ENCODE results near the gene MTRF1.
A peak's percentile ranks its signal among the peaks of the same experiment; 100 is the strongest.
"Not testable (repeated sequence)": the region's sequence is repeated elsewhere in the genome, so short reads cannot be mapped to it uniquely, and the experiment has no call there.

MTRF1 gene

DNA sequence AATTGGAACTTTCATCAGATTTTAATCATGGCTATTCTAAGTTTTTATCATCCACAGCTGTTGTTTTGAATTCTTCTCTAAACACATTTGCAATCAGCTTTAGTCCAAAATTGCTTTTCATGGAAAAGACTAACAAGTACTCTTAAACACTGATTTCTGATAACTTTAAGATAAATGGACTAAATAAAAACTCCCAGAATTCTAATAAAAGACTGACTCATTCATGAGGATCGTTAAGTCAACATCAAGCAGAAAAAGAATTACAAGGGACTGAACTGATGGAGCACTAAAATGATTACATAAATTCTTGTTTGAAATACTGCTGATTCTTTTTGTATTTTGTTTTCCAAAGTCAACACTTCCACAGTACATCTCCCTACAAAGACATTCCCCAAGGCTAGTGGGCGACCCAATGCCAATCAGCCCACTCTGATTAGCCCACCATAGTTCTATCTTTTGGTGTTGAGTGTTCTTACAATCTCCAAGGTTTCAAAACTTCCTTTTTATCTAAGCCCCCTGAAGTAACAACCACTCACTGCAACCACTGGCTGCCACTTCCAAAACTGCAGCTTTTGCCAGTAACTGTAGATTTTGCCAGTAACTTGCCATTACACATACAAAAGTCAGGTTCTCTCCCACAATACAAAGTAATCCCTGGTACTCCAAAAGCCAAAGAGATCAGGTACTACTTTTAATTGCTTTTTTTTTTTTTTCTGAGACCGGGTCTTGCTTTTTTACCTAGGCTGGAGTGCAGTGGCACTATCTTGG lies 33.7 kb upstream of the MTRF1 start:
- TF ChIP-seq JUND (IDR thresholded peaks at IDR 0.05; ENCODE audit: low read depth), result no peak
- DNase-seq (ENCODE audit: low read depth in 1 of 2, low spot score in 1 of 2), result no peak
- in situ Hi-C loops (cut with HindIII; ENCODE audit: low pct_unique_long_range_greater_than_20kb, low sequenced_read_pairs), result no loop called here

DNA sequence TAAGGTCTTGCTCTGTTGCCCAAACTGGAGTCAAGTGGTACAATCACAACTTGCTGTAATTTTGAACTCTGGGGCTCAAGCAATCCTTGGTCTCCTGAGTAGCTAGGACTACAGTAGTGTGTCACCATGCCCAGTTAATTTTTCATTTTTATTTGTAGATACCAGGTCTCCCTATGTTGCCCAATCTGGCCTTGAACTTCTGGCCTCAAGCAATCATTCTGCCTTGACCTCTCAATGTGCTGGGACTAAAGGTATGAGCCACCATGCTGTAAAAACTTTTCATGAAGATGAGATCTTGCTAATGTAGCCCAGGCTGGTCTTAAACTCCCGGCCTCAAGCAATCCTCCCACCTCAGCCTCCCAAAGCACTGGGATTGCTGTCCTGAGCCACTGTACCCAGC lies 32.6 kb upstream of the MTRF1 start:
- no peak for DNase-seq (ENCODE audit: low read depth in 1 of 2, low spot score in 1 of 2)
- no peak for TF ChIP-seq JUND (IDR thresholded peaks at IDR 0.05; ENCODE audit: low read depth)
- in situ Hi-C loops (cut with HindIII; ENCODE audit: low pct_unique_long_range_greater_than_20kb, low sequenced_read_pairs), result no loop called here

DNA sequence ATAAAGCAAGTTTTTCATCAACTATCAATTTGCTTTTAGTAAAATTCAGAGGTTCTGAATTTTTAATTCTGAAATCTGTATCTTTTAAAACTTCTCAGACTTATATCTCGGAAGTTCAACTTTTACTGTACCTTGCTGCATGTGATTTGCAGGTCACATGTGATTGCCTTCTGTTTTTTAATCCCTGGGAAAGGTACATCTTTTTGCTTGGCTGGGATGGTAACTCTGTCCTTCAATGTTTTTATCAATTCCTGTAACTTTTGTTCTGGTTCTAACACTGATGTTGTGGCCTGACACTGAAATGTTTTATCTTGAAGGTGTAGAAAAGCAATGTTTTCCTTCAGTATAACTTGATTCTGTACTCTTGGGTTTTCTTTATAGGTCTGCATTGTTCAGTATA lies 31.5 kb upstream of the MTRF1 start:
- TF ChIP-seq JUND (IDR thresholded peaks at IDR 0.05; ENCODE audit: low read depth), result no peak
- no peak for DNase-seq (ENCODE audit: low read depth in 1 of 2, low spot score in 1 of 2)
- in situ Hi-C loops (cut with HindIII; ENCODE audit: low pct_unique_long_range_greater_than_20kb, low sequenced_read_pairs), result no loop called here

DNA sequence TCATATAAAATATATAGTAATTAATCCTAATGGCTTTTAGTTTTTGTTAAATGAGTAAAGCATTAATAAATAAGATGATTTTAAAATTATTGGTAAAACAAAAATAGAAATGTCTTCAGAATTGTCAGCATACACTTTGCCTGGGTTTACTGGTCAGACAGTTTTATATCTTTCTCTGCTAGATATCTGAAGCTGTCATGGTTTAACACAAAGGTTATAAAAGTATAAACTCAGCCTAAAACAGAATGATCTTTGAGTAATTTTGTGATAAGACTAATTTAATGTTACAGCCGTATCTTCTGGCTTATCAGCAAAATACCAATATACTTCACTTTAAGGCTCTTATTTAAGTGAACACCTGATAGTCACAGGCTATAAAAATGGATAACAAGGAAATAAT lies 29.9 kb upstream of the MTRF1 start:
- no peak for TF ChIP-seq JUND (IDR thresholded peaks at IDR 0.05; ENCODE audit: low read depth)
- no peak for DNase-seq (ENCODE audit: low read depth in 1 of 2, low spot score in 1 of 2)
- in situ Hi-C loops (cut with HindIII; ENCODE audit: low pct_unique_long_range_greater_than_20kb, low sequenced_read_pairs), result no loop called here

DNA sequence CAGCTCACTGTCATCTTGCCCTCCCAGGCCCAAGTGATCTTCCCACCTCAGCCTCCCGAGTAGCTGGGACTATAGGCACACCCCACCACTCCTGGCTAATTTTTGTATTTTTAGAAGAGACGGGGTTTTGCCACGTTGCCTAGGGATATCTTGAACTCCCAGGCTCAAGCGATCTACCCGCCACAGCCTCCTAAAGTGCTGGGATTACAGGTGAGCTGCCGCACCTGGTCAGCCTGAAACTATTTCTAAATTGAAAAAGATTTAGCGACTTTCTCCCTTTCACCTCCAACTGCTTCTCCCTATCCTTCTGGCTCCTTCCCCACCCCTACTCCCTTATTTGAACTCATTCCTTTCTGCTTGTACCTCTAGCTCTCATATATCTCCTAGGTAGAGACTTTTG lies 27.9 kb upstream of the MTRF1 start:
- no peak for DNase-seq (ENCODE audit: low read depth in 1 of 2, low spot score in 1 of 2)
- TF ChIP-seq JUND (IDR thresholded peaks at IDR 0.05; ENCODE audit: low read depth), result no peak
- in situ Hi-C loops (cut with HindIII; ENCODE audit: low pct_unique_long_range_greater_than_20kb, low sequenced_read_pairs), result no loop called here

DNA sequence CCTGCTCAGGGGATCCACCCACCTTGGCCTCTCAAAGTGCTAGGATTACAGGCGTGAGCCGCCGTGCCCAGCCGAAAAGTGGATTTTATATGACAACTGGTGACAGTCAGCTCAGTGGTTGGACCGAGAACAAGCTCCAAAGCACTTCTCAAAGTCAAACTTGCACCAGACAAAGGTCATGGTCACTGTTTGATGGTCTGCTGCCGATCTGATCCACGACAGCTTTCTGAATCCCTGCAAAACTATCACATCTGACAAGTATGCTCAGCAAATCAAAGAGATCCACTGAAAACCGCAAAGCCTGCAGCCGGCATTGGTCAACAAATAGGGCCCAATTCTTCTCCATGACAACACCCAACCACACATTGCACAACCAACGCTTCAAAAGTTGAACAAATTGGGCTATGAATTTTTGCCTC lies 26.1 kb upstream of the MTRF1 start:
- no peak for TF ChIP-seq JUND (IDR thresholded peaks at IDR 0.05; ENCODE audit: low read depth)
- in situ Hi-C loops (cut with HindIII; ENCODE audit: low pct_unique_long_range_greater_than_20kb, low sequenced_read_pairs), result no loop called here
- no peak for DNase-seq (ENCODE audit: low read depth in 1 of 2, low spot score in 1 of 2)

DNA sequence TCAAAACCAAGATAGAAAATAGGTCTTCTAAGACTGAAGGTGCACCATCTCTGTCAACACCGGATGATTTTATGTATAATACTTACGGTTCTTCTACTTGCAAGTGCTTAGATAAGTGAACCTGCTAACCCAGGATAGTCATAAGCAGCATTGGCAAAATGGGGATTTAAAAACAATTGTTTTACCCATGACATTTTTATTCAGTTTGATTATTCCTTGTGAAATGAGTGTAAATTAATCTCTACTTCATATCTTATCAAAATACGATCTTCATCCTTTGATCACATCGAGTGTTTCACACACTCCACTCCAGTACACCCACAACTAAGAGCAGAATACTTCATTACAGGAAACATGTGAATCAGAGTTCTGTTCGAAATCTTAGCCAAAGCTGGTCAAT lies 23.0 kb upstream of the MTRF1 start:
- no peak for TF ChIP-seq JUND (IDR thresholded peaks at IDR 0.05; ENCODE audit: low read depth)
- in situ Hi-C loops (cut with HindIII; ENCODE audit: low pct_unique_long_range_greater_than_20kb, low sequenced_read_pairs), result no loop called here
- DNase-seq (ENCODE audit: low read depth in 1 of 2, low spot score in 1 of 2), result no peak

DNA sequence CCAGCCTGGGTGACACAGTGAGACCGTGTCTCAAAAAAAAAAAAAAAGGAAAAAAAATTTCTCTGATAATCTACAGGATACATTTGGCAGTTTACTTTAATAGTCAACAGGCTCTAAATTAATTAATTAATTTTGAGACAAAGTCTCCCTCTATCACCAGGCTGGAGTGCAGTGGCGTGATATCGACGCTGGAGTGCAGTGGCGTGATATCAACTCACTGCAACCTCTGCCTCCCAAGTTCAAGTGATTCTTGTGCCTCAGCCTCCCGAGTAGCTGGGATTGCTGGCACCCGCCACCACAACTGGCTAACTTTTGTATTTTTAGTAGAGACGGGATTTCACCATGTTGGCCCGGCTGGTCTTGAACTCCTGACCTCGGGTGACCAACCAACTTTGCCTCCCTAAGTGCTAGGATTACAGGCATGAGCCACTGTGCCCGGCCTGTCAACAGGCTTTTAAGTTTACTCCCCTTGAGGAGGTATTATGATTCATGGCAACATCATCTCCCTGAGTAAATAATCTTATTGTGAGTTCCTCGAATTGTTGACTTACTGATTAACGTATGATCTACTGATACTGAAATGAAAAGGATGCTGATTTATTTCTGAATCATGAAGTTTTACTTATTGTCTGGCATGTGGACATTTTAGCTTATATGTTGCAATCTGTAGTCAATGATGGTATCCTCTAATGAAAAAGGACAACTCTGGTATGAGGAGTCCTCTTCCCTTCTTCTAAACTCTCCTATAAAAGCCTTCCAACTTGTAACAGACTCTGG lies 21.3 kb upstream of the MTRF1 start:
- DNase-seq (ENCODE audit: low read depth in 1 of 2, low spot score in 1 of 2), result peak in 1 of 2 experiments; percentile 37
- TF ChIP-seq JUND (IDR thresholded peaks at IDR 0.05; ENCODE audit: low read depth), result no peak
- in situ Hi-C loops (cut with HindIII; ENCODE audit: low pct_unique_long_range_greater_than_20kb, low sequenced_read_pairs), result no loop called here

DNA sequence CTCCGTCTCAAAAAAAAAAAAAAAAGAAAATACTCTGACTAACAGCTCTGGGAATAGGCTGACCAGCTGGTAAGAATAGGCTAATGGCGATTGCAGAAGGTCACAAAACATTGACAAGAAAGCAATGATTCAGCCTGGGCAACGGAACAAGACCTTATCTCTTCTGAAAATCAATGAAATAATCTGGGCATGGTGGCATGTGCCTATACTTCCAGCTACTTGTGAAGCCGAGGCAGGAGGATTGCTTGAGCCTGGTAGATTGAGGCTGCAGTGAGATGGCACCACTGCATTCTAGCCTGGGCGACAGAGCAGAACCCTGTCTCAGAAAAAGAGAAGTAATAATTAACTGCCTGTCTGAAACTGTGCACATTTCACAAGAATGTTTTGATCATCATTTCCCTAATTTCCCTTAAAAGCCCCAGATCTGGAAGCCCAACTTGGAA lies 18.8 kb upstream of the MTRF1 start:
- in situ Hi-C loops (cut with HindIII; ENCODE audit: low pct_unique_long_range_greater_than_20kb, low sequenced_read_pairs), result no loop called here
- TF ChIP-seq JUND (IDR thresholded peaks at IDR 0.05; ENCODE audit: low read depth), result no peak
- DNase-seq (ENCODE audit: low read depth in 1 of 2, low spot score in 1 of 2), result no peak

DNA sequence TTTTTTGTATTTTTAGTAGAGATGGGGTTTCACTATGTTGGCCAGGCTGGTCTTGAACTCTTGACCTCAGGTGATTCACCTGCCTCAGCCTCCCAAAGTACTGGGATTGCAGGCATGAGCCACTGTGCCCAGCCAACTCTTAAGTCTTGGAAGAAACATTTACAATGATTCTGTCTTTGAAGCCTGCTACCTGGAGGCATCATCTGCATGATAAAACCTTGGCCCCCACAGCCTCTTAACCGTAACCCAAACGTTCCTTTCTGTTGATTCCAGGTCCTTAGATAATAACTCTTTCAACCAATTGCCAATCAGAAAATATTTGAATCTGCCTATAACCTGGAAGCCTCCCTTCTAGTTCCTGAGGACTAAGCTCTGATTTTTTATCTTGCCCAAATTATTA lies 15.8 kb upstream of the MTRF1 start:
- in situ Hi-C loops (cut with HindIII; ENCODE audit: low pct_unique_long_range_greater_than_20kb, low sequenced_read_pairs); DNase-seq (ENCODE audit: low read depth in 1 of 2, low spot score in 1 of 2): not testable (repeated sequence)

DNA sequence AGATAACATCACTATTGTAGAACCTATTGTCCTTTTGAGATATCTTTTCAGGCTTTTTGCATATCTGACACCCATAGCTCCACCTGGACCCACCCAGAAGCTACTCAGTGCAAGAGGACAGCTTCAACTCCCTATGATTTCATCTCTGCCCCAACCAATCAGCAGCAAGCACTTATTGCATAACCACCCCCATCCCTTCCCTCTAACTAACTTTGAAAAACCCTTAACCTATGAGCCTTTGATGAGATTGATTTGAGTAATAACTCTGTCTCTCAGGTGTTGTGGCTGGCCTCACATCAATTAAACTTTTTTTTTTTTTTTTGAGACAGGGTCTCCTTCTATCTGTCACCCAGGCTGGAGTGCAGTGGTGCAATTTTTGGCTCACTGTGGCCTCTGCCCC lies 13.4 kb upstream of the MTRF1 start:
- DNase-seq (ENCODE audit: low read depth in 1 of 2, low spot score in 1 of 2), result no peak
- no peak for TF ChIP-seq JUND (IDR thresholded peaks at IDR 0.05; ENCODE audit: low read depth)
- in situ Hi-C loops (cut with HindIII; ENCODE audit: low pct_unique_long_range_greater_than_20kb, low sequenced_read_pairs), result no loop called here

DNA sequence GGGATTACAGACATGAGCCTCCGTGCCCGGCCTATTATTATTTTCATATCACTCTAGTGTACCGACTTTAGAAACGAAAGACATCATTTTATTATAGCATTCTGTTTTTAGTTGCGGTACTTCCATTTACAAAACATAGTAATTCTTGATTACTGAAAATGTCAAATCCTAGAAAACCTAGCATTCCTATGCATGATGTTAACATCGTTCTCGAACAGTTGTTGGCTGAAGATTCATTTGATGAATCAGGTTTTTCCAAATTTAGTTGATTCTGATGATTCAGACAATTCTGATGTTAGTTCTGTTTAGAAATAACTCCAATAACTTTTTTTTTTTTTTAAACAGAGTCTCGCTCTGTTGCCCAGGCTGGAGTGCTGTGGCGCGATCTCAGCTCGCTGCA lies 11.5 kb upstream of the MTRF1 start:
- no peak for TF ChIP-seq JUND (IDR thresholded peaks at IDR 0.05; ENCODE audit: low read depth)
- in situ Hi-C loops (cut with HindIII; ENCODE audit: low pct_unique_long_range_greater_than_20kb, low sequenced_read_pairs), result no loop called here
- no peak for DNase-seq (ENCODE audit: low read depth in 1 of 2, low spot score in 1 of 2)

DNA sequence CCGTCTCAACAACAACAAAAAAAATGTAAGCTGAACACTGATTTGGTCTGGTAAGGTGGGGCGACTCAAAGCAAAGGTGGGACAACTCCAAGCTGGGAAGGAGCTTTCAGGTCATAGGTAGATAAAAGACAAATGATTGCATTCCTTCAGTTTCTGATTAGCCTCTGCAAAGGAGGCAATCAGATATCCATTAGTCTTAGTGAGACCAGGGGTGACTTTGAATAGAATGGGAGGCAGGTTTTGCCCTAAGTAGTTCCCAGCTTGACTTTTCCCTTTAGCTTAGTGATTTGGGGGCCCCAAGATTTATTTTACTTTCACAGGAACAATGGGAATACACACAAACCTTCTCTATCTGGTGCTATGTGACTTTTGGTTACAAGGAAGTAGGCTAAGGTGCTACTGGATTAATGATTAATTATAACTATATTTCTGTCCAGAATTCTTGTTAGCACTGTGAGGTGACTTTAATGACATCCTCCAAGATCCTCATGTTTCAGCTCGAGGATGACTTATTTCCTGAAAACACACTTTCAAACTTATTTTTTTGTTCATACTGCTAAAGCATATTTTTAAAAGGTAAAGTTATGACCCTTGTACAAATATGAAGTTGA lies 10.6 kb upstream of the MTRF1 start:
- DNase-seq (ENCODE audit: low read depth in 1 of 2, low spot score in 1 of 2), result no peak
- in situ Hi-C loops (cut with HindIII; ENCODE audit: low pct_unique_long_range_greater_than_20kb, low sequenced_read_pairs), result no loop called here
- TF ChIP-seq JUND (IDR thresholded peaks at IDR 0.05; ENCODE audit: low read depth), result no peak
